Measurements from ENCODE around the gene NMRAL1.

Gene NMRAL1

GRCh38 chr16:4474192-4474961 is at the start of gene NMRAL1:
Gene NMRAL1, minus strand, starts transcription at chr16:4474625. Its CDS starts 493 bp downstream, at chr16:4474132.
- DNase-seq, result peak; percentile 94

GRCh38 chr16:4523686-4524085 is 49.3 kb upstream of the NMRAL1 start:
- no peak for DNase-seq

DNA sequence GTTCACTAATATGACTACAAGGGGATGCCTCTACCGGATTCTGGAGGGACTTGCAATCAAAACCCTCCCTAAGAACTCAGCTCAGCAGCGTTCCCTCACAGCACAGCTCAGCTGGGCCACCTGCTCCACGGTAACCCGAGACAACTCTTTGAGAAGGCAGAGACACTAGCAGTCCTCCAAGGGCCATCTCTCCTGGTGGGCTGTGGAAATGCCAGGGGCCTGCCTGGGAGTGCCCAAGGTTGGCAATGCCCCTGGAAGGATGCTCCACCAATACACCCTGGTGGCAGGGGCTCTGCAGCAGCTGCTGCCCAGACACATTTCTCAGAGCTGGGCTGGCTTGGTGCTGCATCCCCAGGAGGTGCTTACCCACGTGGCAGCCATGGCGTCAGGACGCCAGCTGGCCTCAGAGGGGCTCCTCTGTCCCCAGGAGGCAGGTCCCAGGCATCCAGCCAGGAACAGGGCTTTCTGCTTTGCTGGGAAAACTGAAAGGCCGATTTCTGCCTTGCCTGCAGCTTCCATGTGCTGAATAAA is 47.7 kb upstream of the NMRAL1 start:
- DNase-seq, result no peak

DNA sequence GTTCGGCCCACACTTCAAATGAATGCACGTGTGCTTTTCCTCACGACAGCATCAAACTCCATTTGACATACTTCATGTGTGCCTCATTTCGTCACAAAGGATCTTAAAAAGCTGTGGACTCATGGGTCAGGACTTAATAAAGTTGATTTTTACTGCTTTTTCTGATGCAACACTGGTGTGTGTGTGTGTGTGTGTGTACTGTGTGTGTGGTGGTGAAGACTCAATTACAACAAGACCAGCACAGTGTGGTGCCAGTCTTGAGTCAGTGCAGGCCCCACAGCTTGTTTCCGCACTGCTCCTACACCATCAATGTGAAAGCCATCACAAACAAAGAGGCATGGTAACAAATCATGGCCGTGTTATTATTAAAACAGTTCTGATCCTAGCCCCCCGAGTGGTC is 46.5 kb upstream of the NMRAL1 start:
- no peak for DNase-seq

- DNase-seq, result no peak
Observed at GRCh38 chr16:4519274-4520058, 45.0 kb upstream of the NMRAL1 start.

DNA sequence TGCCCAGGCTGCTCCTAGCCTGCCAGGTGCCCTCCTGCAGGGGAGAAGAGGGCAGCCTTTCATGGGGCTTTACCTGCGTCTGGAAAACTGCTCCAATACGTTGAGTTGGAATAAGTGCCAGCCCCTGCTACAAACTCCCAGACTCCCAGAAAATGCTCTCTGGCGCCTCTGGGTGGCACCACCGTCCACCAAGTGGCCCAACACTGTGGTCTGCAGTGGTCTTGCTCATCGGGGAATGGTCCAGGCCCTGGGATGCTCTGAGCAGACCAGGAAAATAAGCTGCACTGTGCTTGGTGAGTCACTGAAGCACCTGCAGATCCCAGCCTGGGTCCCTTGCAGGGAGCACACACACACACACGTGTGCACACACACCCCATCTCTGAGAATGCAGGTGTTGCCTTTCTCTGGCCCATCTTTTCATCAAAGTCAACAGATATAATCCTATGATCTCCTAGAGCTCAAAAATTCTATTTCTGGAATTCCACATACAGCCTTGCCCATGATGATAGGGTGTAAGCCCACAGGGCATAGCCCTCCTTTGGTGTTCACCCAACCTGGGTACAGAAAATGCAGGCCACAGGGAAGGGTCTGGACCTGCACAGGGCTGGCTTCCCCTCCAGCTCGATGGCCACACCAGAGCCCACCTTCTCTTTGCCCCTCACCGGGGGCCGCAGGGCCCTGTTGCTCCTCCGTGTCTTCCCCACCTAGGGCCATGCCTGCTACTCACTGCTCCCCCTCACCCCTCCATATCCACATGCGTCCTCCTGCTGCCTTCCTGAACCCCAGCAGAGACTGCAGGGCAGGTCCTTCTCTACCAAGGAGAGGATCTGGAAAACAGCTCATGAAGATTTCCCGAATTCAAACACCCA is 43.6 kb upstream of the NMRAL1 start:
- peak; percentile 39 for DNase-seq

GRCh38 chr16:4515611-4516233 is 41.3 kb upstream of the NMRAL1 start:
- DNase-seq, result peak; percentile 20

- no peak for DNase-seq
Observed at GRCh38 chr16:4514606-4515005, 40.2 kb upstream of the NMRAL1 start.

DNA sequence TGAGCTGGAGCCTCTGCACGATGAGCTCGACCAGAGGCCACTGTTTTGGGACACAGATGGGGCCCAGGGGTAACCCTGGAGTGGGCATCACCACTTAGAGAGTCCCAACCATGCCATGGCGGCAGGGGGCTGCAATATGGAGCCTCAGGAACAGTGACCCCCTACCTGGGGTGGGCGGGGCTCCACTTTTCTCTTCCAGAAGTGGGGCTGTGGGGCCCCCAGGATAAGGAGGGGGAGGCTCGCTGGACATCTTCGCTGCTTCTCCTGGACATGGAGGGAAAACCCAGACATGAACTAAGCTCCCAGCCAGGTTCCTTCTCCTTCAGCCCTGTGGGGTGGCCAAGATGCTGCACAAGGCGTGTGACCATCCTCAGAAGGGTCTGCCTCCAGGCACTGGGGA is 39.5 kb upstream of the NMRAL1 start:
- DNase-seq, result no peak

DNA sequence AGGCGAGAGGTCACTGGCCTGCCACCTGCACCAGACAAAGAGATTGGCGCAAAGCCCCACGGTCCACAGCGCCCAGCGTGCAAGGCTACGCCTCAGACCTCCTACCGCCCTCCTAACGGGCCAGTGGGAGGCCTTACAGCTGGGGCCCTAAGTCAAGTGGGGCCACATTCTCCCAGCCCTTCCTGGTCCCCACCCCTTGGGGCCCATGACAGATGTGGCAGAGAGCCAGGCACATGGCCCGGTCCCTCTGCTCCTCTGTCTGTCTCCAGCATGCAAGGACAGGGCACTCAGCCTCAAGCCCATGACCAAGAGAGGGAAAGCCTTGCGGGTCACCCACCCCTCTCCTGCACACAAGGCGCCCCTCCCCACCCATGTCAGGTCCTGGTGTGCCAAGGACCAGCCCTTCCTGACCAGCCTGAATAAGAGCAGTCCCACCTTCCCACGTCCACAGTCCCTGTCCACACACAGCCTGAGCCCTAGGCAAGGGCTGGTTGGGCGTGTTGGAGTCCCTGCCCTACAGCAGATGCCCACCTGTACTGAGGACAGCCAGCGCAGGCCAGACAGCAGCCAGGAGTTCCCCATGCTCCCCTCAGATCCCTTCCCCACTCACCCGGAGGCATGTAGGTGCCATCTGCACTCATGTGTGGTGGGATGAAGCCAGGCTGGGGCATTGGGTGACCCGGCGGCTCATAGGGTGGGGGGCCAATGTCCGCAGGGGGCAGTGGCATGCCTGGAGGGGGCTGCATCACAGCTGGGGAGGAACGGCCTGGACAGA is 38.8 kb upstream of the NMRAL1 start:
- peak; percentile 74 for DNase-seq

GRCh38 chr16:4512473-4512872 is 38.0 kb upstream of the NMRAL1 start:
- DNase-seq, result no peak

GRCh38 chr16:4511441-4512082 is 37.1 kb upstream of the NMRAL1 start:
- DNase-seq, result peak; percentile 59

- no peak for DNase-seq
Observed at GRCh38 chr16:4510747-4511426, 36.5 kb upstream of the NMRAL1 start.

- DNase-seq, result no peak
Observed at GRCh38 chr16:4510131-4510530, 35.7 kb upstream of the NMRAL1 start.

DNA sequence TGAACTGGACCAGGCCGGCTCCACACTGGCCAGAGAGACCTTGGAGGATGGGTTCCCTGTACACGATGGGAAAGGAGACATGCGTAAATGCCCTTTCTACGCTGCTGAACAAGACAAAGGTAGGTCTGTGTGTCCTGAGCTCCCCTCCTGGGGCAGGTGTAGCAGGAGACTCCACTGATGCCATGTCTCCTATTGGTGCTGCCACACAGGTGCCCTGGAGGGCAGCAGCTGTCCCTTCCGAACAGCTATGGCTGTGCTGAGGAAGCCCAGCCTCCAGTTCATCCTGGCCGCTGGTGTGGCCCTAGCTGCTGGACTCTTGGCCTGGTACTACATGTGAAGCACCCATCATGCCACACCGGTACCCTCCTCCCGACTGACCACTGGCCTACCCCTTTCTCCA is 35.0 kb upstream of the NMRAL1 start:
- no peak for DNase-seq

DNA sequence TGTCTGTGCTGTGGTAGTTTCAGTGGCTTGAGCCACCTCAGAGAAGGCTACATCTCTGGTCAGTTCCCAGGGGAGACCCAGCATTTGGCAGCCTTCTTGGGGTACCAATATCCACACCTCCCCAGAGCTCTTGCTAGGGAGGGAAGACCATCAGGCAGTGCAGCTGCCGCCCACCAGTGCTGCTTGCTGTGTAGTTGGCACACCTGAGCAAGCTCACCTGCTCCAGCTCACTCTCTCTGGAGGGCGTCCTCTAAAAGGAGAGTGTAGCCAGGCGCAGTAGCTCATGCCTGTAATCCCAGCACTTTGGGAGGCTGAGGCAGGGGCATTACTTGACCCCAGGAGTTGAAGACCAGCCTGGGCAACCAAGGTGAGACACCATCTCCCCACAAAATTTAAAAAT is 34.4 kb upstream of the NMRAL1 start:
- no peak for DNase-seq

DNA sequence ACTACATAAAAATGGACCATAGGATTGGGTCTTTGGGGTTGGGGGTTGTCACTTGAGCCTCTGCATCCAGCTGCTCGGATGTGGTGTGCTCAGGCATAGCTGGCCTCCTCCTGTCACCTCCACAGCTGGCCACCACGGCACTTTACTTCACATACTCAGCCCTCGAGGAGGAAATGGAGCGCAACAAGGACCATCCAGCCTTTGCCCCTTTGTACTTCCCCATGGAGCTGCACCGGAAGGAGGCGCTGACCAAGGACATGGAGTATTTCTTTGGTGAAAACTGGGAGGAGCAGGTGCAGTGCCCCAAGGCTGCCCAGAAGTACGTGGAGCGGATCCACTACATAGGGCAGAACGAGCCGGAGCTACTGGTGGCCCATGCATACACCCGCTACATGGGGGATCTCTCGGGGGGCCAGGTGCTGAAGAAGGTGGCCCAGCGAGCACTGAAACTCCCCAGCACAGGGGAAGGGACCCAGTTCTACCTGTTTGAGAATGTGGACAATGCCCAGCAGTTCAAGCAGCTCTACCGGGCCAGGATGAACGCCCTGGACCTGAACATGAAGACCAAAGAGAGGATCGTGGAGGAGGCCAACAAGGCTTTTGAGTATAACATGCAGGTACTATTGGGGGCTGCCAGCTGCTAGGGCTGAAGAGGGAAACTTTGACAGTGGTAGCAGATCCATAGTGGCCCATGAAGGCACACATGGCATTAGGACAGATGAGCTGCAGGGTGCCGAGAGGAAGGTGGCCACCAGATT is 33.3 kb upstream of the NMRAL1 start:
- DNase-seq, result no peak

DNA sequence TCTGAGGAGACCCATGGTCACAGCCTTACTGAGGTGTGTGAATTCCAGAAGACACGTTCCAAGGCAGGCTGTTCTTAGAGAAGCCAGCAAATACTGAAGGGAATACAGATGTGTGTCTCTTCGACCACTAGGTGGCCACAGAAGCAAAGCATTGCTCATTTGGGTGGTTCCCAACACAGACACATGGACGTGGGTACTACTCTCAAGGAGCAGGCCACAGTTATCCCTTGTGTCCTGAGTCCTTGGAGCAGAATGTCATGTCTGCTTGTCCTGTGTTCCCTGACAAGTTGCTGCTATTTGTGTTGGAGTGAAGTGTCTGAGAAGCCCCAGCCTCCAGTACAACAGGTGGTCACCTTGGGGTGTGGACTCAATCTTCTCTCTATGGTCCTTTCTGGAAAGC is 32.0 kb upstream of the NMRAL1 start:
- peak; percentile 89 for DNase-seq

DNA sequence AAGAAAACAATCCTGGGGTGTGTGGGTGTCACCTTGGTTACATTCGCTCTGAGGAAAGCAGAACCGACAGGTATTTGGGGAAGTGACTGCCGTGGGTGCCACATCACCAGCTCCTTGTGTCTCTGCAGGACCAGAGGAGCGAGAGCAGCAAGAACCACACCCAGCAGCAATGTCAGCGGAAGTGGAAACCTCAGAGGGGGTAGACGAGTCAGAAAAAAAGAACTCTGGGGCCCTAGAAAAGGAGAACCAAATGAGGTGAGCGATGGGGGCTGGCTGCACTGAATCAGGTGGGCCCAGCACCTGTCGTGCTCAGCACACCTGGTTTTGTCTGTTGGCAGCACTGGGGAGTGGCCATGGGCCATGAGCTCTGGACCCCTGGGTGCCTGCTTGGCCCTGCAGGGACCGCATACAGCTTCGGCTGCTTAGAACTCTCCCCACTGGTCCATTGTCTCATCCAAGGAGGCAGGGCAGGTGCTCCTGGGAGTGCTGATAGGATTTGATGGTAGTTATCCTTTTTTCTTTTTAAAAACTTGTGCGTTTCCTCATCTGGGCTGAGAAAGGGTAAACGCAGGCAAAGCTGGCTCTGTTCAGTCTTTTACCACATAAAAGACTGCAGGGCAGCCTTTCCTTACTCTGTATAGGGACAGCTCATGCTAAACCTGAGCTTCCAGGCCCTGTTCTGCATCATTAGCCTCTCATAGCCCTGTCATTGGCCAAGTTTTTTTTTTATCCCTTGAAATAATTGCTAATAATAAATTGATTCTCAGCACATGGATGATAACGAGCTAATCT is 31.1 kb upstream of the NMRAL1 start:
- DNase-seq, result peak; percentile 48
